SJCRH30 (cell line): ENCODE data around the gene MSH4. TPM values are rescaled to one million over a fixed set of nuclear protein-coding genes. Genes with fewer than 3 reads are reported as not detected.
"Not testable (repeated sequence)": the region's sequence is repeated elsewhere in the genome, so short reads cannot be mapped to it uniquely, and the experiment has no call there.

Source experiments
- DNase-seq, 2 experiments: peaks; one replicate each; pipeline ENCODE4 v3.0.0-alpha.2; 2015 to 2020
- H3K27ac ChIP-seq: fragments of 250-450 bp; sonication (Bioruptor Pico); 2 replicates; pipeline ENCODE4 v1.5.1; 2020; ENCODE audit warnings: mild to moderate bottlenecking, moderate library complexity
- H3K27me3 ChIP-seq: fragments of 250-450 bp; sonication (Bioruptor Pico); 2 replicates; pipeline ENCODE4 v1.5.1; 2020; ENCODE audit warnings: mild to moderate bottlenecking, moderate library complexity
- H3K36me3 ChIP-seq: fragments of 250-450 bp; sonication (Bioruptor Pico); 2 replicates; pipeline ENCODE4 v1.5.1; 2020; ENCODE audit warnings: mild to moderate bottlenecking, moderate library complexity
- H3K4me1 ChIP-seq: fragments of 250-450 bp; sonication (Bioruptor Pico); 2 replicates; pipeline ENCODE4 v1.5.1; 2020; ENCODE audit warnings: mild to moderate bottlenecking, moderate library complexity
- H3K4me3 ChIP-seq: fragments of 250-450 bp; sonication (Bioruptor Pico); 2 replicates; pipeline ENCODE4 v1.5.1; 2020; ENCODE audit warnings: mild to moderate bottlenecking, moderate library complexity
- H3K9me3 ChIP-seq: fragments of 250-450 bp; sonication (Bioruptor Pico); replicated peaks from 2 replicates; pipeline ENCODE4 v1.5.1; 2020; ENCODE audit warnings: mild to moderate bottlenecking, moderate library complexity
- total RNA-seq: library from RNA; depleted of rRNA; stranded (reverse); fragments of >200 nt; shearing (Covaris generic); gene quantifications from 2 replicates; pipeline ENCODE4 v1.2.3, GENCODE V29; 2014; rRNA removed

The MSH4 gene
- total RNA-seq, result 0.05 and 0.06 TPM in 2 replicates

GRCh38 chr1:75796376-75797272 is at the start of gene MSH4:
MSH4 (plus strand) TSS chr1:75796882; CDS start chr1:75796986, 104 bp downstream.
- no peaks in the 10 kb centered on the region for H3K9me3 ChIP-seq
- H3K4me3 ChIP-seq, result no peak within 1 kb of the TSS
- H3K27me3 ChIP-seq, result no peaks in the 10 kb centered on the region
- peaks cover 52% of the 10 kb centered on the region for H3K36me3 ChIP-seq
- no peaks in the 10 kb centered on the region for H3K4me1 ChIP-seq
- no peak within 1 kb of the TSS for H3K27ac ChIP-seq
- no peak for DNase-seq

- H3K36me3 ChIP-seq, result peaks cover 41% of the 10 kb centered on the region
- H3K4me3 ChIP-seq, H3K4me1 ChIP-seq, DNase-seq, H3K27ac ChIP-seq, H3K9me3 ChIP-seq, H3K27me3 ChIP-seq: not testable (repeated sequence)
Observed at GRCh38 chr1:75757210-75757609, 39.5 kb upstream of the MSH4 start.

DNA sequence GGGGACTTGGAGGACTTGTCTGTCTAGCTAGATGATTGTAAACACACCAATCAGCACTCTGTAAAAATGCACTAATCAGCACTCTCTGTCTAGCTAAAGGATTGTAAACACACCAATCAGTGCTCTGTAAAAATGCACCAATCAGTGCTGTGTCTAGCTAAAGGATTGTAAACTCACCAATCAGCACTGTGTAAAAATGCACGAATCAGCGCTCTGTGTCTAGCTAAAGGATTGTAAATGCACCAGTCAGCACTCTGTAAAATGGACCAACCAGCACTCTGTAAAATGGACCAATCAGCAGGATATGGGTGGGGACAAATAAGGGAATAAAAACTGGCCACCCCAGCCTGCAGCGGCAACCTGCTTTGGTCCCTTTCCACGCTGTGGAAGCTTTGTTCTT is 38.1 kb upstream of the MSH4 start:
- not testable (repeated sequence) for H3K27ac ChIP-seq, H3K9me3 ChIP-seq, DNase-seq

DNA sequence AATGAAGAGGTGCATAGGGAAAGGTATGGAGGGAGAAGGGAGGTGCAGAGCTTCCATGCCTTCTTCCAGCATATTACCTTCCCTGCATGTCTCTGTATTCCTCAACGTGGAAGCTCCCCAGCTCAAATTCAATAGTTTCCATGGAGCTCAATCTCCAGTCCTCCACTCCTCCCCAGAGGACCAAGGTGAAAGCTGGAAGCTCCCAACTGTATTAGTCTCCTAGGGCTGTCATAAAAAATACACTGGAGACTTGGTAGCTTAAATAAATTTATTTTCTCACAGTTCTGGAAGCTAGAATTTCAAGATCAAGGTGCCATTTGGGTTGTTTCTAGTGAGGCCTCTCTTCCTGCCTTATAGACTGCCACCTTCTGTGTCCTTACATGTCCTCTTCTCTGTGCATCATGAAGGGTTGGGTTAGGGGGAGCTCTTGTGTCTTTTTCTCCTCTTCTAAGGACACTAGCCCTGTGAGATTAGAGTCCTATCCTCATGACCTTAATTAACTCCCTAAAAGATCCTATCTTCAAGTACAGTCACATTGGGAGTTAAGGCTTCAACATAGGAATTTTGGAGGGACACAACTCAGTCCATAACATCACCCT is 32.5 kb upstream of the MSH4 start:
- Histone ChIP-seq H3K27ac (no peak overlapping the region), H3K9me3 (no peaks in the 10 kb centered on the region), H3K36me3 (peaks cover 7% of the 10 kb centered on the region; the same call in 1 of the 2 replicates), H3K4me3 (no peak overlapping the region), H3K27me3 (no peaks in the 10 kb centered on the region), H3K4me1 (0 out of 2 replicates have a peak, but pooled peaks cover 6% of the 10 kb centered on the region)
- no peak for DNase-seq

More for the DNA sequence above, 38.1 kb upstream of the MSH4 start:
- not testable (repeated sequence) for H3K4me3 ChIP-seq, H3K4me1 ChIP-seq, H3K27me3 ChIP-seq
- H3K36me3 ChIP-seq, result peaks cover 32% of the 10 kb centered on the region

GRCh38 chr1:75765697-75766355 is 30.9 kb upstream of the MSH4 start:
- no peaks in the 10 kb centered on the region for H3K27me3 ChIP-seq
- peaks cover 7% of the 10 kb centered on the region; the same call in 1 of the 2 replicates for H3K36me3 ChIP-seq
- 0 out of 2 replicates have a peak, but pooled peaks cover 6% of the 10 kb centered on the region for H3K4me1 ChIP-seq
- H3K27ac ChIP-seq, result peak overlapping the region; percentile 18
- no peak overlapping the region for H3K4me3 ChIP-seq
- H3K9me3 ChIP-seq, result no peaks in the 10 kb centered on the region
- no peak for DNase-seq

- Histone ChIP-seq H3K4me3 (no peak overlapping the region), H3K36me3 (no peaks in the 10 kb centered on the region), H3K9me3 (no peaks in the 10 kb centered on the region; the same call in 1 of the 2 replicates), H3K27me3 (no peaks in the 10 kb centered on the region), H3K27ac (no peak overlapping the region), H3K4me1 (0 out of 2 replicates have a peak, but pooled peaks cover 6% of the 10 kb centered on the region)
- no peak for DNase-seq
Observed at GRCh38 chr1:75768016-75768415, 28.7 kb upstream of the MSH4 start.

DNA sequence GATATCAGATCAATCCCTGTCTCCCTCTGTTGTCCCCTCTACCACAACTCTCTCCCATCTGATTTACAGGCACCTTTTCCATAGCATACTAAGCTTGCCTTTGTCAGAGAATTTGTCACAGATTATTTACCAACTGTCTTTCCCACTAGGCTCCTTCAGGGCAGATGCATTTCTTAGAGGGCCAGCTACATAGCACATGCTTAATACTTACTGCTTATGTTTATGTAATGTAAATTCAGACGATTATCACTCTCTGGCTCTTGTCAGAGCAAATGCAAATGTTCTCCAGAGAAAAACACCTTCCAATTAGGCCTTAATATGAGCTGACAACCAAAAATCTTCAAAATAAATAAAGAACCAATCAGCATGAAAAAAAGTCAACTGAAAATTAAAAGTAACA is 25.9 kb upstream of the MSH4 start:
- 0 out of 2 replicates have a peak, but pooled peaks cover 4% of the 10 kb centered on the region for H3K4me1 ChIP-seq
- no peak overlapping the region for H3K27ac ChIP-seq
- no peak for DNase-seq
- no peak overlapping the region for H3K4me3 ChIP-seq
- no peaks in the 10 kb centered on the region for H3K27me3 ChIP-seq
- no peaks in the 10 kb centered on the region; the same call in 1 of the 2 replicates for H3K9me3 ChIP-seq
- no peaks in the 10 kb centered on the region for H3K36me3 ChIP-seq

DNA sequence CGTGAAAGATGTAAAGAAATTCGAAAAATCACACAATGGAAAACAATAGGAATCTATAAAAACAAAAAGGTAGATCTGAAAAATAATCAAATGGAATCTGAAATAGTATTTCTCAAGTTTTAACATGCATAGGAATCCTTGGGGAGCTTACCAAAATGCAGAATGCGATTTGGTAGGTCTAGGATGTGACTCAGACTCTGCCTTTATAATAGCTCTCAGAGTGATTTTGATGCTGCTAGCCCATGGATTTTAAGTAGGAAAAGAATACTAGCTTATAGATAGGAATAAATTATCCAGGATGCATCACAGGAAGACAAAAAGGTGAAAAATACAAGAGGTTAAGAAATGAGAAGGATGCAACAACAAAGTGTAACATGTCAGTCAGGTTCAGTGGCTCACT is 24.7 kb upstream of the MSH4 start:
- H3K9me3 ChIP-seq, result no peaks in the 10 kb centered on the region; the same call in 1 of the 2 replicates
- H3K27me3 ChIP-seq, result no peaks in the 10 kb centered on the region
- H3K4me1 ChIP-seq, result no peaks in the 10 kb centered on the region
- no peak for DNase-seq
- no peaks in the 10 kb centered on the region for H3K36me3 ChIP-seq
- H3K27ac ChIP-seq, result no peak overlapping the region
- H3K4me3 ChIP-seq, result no peak overlapping the region

GRCh38 chr1:75777812-75778211 is 18.9 kb upstream of the MSH4 start:
- not testable (repeated sequence) for H3K9me3 ChIP-seq, H3K27ac ChIP-seq, DNase-seq, H3K36me3 ChIP-seq, H3K4me1 ChIP-seq, H3K4me3 ChIP-seq, H3K27me3 ChIP-seq

- H3K4me1 ChIP-seq, H3K4me3 ChIP-seq, H3K27me3 ChIP-seq, H3K36me3 ChIP-seq, DNase-seq, H3K27ac ChIP-seq, H3K9me3 ChIP-seq: not testable (repeated sequence)
Observed at GRCh38 chr1:75778694-75779093, 18.0 kb upstream of the MSH4 start.

DNA sequence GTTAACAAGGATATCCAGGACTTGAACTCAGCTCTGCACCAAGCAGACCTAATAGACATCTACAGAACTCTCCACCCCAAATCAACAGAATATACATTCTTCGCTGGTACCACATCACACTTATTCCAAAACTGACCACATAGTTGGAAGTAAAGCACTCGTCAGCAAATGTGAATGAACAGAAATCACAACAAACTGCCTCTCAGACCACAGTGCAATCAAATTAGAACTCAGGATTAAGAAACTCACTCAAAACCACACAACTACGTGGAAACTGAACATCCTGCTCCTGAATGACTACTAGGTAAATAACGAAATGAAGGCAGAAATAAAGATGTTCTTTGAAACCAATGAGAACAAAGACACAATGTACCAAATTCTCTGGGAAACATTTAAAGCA is 16.5 kb upstream of the MSH4 start:
- H3K9me3 ChIP-seq, H3K4me3 ChIP-seq, H3K27me3 ChIP-seq, H3K36me3 ChIP-seq, H3K27ac ChIP-seq, DNase-seq, H3K4me1 ChIP-seq: not testable (repeated sequence)

DNA sequence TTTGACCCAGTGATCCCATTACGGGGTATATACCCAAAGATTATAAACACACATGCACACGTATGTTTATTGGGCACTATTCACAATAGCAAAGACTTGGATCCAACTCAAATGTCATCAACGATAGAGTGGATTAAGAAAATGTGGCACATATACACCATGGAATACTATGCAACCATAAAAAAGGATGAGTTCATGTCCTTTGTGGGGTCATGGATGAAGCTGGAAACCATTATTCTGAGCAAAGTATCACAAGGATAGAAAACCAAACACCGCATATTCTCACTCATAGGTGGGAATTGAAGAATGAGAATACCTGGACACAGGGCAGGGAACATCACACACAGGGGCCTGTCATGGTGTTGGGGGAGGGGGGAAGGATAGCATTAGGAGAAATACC is 12.8 kb upstream of the MSH4 start:
- not testable (repeated sequence) for H3K27ac ChIP-seq, H3K4me3 ChIP-seq, H3K4me1 ChIP-seq, DNase-seq, H3K27me3 ChIP-seq, H3K9me3 ChIP-seq
- peaks cover 14% of the 10 kb centered on the region for H3K36me3 ChIP-seq

- Histone ChIP-seq H3K36me3 (peaks cover 30% of the 10 kb centered on the region), H3K4me3 (peak overlapping the region; percentile 72), H3K27me3 (no peaks in the 10 kb centered on the region), H3K4me1 (peaks cover 12% of the 10 kb centered on the region; the same call in 1 of the 2 replicates), H3K9me3 (no peaks in the 10 kb centered on the region), H3K27ac (peak overlapping the region; percentile 73)
- no peak for DNase-seq
Observed at GRCh38 chr1:75785320-75785982, 11.2 kb upstream of the MSH4 start.

- no peaks in the 10 kb centered on the region for H3K27me3 ChIP-seq
- H3K4me1 ChIP-seq, result peaks cover 12% of the 10 kb centered on the region; the same call in 1 of the 2 replicates
- DNase-seq, result peak; percentile 95 to 97
- H3K4me3 ChIP-seq, result peak within 1 kb of the TSS; percentile 72
- H3K36me3 ChIP-seq, result peaks cover 37% of the 10 kb centered on the region
- peak within 1 kb of the TSS; percentile 73 for H3K27ac ChIP-seq
- no peaks in the 10 kb centered on the region for H3K9me3 ChIP-seq
Observed at GRCh38 chr1:75785983-75786853, 10.5 kb upstream of the MSH4 start, which contains the start of gene RABGGTB. RABGGTB (plus strand) TSS chr1:75786256; CDS start chr1:75786272, 16 bp downstream.
